GM21576 (cell line): ENCODE results near the gene CERK.
"Not testable (repeated sequence)": the region's sequence is repeated elsewhere in the genome, so short reads cannot be mapped to it uniquely, and the experiment has no call there.

Source experiments
- ATAC-seq: cut with Tn5 transposase; IDR thresholded peaks from one replicate; pipeline ENCODE4 v1.9.1; 2021; ENCODE audit warnings: mild to moderate bottlenecking, moderate library complexity; ENCODE audit not compliant: unreplicated experiment

Gene CERK

GRCh38 chr22:46650078-46650810 lies 87.8 kb downstream of the CERK start:
- no peak for ATAC-seq

GRCh38 chr22:46649141-46650077 lies 88.6 kb downstream of the CERK start:
- no peak for ATAC-seq

GRCh38 chr22:46648225-46648820 lies 89.7 kb downstream of the CERK start:
- ATAC-seq: not testable (repeated sequence)

GRCh38 chr22:46646531-46647215 lies 91.4 kb downstream of the CERK start:
- no peak for ATAC-seq

- not testable (repeated sequence) for ATAC-seq
Observed at GRCh38 chr22:46642840-46643480, 95.1 kb downstream of the CERK start.

DNA sequence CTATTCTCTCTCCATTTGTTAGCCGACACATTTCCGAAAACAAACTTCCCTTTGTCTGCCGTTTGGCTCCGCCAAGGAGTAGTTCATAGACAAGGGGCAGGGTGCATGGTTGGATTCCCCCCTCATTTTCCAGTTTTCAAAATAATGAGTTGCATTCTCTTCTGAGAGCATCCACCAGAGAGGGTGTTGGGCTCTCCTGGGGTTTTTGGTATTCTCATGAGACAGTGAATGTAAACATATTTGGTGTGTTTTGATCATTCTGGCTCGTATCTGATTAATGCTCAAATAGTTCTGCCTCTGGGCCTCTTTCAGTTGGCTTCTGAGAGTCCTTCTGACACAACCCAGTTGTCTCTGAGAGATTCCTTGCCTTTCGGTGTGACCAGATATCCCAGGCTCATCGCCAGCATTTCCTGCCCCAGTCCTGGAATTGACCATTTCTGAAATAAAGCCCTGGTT lies 96.2 kb downstream of the CERK start:
- no peak for ATAC-seq

DNA sequence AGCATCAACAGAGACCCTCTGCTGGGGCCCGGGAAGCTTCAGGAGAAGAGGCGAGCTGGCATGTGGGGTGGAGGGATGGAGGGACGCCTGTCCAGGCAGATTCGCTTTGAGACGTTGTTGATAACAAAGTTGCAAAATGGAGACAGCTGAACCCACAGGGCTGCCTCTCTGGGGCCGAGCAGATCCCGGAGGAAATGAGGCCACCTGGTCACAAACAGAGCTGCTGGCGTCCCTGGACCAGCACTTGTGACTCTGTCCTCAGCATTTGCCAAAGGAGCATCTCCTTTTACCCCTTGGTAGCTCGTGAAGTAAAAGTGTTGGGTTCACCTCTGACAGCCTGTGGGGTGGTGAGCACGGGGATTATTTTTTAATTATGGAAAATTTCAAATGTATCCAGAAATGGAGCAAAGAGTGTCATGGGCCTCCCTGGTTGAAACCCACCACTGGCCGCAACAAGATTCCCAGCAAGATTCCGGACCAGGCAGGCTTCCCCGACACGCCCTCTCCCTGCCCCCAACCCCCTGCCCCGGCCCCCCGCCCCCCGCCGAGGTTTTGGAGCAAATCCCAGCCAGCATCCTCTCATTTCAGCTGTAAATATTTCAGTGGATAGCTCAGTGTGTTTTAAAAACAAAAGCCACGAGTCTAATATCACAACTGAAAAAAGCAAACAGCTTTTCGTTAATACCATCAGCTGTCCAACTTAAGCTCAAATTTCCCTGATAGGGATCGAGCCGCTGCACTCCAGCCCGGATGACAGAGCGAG lies 97.6 kb downstream of the CERK start:
- ATAC-seq: no peak

DNA sequence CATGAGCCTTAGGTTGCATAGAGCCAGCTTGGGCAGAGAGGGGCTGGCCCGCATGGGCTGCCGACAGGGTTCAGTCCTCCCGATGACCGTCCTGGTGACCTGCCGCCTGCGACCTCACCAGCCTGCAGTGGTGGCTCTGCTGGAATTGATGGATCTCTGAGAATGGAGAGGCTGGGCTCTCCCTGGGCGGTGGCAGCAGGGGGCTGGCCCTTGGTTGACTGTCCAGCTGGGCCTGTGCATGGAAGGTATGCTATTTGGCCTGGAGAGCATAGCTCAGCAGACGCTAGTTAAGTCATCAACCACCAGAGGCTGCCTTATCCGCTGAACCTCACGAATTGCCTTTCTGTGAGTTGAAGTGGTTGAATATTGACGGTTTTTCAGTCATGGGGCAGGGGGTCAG lies 98.2 kb downstream of the CERK start:
- ATAC-seq: no peak

GRCh38 chr22:46638601-46639431 lies 99.2 kb downstream of the CERK start:
- ATAC-seq: no peak

DNA sequence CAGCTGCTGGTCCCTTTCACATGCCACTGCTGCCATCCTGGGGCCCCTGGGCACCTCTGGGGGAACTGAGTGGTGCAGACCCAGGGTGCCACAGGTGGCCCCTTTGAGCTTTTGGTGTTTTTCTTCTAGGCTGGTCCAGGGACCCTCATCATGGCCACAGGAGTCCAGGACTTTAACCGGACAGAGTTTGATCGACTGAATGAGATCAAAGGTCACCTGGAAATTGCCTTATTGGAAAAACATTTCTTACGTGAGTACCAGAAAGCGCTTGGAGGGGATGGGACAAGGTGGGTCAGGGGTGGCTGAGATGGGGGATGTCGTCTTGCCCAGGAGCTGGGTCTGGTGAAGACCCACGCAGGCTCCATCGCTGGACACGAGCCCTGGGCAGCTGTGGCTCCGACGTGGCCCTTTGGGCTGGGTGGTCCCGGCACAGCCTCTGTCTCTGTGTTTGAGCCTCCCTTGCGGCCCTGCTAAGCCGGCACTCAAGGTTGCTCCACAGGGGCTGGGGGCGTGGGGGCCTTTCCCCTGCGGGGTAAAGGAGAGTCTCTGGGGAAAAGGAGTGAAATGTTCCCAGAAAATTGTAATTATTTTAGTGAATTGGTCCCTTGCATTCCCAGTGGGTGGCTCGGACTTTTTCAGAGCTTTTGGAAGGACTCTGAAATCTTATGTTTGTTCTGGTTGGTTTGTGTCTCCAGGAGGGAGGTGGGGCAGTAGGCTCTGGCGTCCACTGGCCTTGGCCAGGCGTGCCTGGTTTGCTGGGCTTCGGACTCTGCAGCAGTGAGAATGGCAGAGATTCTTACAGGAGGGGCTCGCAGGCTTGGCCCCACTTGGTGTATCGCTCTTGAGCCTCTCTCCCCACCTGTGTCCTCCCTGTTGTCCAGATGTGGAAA lies 100.1 kb downstream of the CERK start:
- ATAC-seq: no peak

DNA sequence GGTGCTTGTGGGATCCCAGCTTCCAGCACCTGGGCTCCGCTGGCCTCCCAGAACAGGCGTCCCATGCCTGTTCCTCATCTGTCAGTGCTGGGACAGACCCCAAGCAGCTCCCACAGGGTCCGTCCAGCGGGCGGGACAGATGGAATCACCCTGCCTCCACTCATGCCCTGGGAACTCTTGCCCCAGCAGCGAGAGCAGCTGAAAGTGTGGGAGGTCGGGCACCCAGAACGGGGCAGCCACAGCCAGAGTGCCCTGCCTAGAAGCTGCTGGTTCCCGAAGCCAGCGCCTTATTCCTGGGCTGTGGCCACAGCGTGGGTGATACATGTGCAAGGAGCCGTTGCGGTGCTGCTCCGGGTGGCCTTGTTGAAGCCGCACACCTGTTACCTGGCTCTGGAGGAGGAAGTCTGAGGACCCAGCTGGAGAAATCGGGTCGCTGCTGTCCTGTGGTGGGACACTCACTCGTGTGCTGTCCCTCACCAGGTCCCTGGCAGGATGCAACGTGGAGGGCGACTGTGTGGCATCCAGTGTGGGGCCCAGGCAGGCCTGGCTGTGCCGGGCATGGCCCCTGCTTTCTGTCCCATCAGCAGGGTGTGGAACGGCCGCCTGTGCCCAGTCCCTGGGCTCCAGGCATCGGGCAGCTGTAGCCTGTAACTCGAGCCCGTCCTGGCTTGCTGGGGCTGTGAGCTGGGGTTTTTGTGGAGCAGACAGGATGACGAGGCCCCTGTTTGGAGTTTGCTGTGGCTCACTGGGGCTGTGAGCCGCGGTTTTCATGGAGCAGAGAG lies 101.6 kb downstream of the CERK start:
- no peak for ATAC-seq

GRCh38 chr22:46635756-46636155 lies 102.3 kb downstream of the CERK start:
- no peak for ATAC-seq

GRCh38 chr22:46634973-46635685 lies 102.9 kb downstream of the CERK start:
- ATAC-seq: not testable (repeated sequence)
